ENCODE results near the gene ASXL1.
"Not testable (repeated sequence)": the region's sequence is repeated elsewhere in the genome, so short reads cannot be mapped to it uniquely, and the experiment has no call there.

ASXL1 gene

DNA sequence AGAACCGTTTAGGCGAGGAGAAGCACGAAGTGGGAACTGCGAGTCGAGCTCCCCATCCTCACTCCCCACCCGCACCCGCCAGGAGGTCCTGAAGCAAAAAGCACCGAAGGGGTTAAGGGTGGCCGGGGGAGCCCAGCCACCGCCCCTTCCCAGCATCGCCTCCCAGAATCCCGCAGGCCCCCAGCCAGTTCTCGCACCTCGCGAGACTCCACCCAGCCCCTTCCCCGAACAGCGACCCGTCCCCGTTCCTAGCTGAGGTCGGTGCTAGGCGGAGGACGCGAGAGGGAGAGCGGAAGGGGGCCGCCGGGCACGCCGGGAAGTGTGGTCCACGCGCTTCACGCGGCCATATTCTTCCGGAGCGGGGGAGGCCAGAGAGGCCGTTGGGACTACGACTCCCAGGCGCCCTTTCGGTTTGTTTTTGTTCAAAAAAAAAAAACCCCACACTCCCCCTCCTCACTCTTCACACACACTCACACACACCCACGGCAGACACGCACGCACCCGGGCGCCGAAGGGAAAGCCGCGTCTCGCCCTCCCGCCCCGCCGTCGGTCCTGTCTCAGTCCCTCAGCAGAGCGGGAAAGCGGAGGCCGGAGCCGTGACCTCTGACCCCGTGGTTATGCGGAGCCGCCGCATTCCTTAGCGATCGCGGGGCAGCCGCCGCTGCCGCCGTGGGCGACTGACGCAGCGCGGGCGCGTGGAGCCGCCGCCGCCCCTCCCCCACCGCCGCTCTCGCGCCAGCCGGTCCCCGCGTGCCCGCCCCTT lies at the start of gene ASXL1:
TSS of gene ASXL1 (plus strand) at position 463 of the 763 bp plus-strand sequence. CDS start 445 bp downstream, outside the sequence.
- peak; percentile 91 for DNase-seq (ENCODE audit: low spot score)

- no peak for DNase-seq (ENCODE audit: low spot score)
These were observed 45.3 kb upstream of the ASXL1 start for GRCh38 chr20:32312718-32313424.

DNA sequence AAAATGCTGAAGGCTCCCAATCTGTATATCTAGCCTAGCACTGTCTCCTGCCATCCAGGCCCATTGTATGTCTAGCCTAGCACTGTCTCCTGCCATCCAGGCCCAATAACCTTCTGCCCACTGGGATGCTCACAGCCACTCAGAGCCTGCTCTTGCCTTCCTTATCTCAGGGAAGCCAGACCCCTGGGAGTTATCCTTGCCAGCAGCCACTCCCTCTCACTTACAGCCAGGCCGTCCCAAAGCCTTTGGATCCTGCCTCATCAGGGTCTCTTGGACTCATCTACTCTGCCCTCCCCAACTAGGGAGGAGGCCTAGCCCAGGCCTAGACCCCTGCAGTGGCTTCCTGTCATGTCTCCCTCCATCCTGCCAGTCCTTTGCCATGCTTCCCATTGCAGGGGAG lies 43.4 kb upstream of the ASXL1 start:
- no peak for DNase-seq (ENCODE audit: low spot score)

DNA sequence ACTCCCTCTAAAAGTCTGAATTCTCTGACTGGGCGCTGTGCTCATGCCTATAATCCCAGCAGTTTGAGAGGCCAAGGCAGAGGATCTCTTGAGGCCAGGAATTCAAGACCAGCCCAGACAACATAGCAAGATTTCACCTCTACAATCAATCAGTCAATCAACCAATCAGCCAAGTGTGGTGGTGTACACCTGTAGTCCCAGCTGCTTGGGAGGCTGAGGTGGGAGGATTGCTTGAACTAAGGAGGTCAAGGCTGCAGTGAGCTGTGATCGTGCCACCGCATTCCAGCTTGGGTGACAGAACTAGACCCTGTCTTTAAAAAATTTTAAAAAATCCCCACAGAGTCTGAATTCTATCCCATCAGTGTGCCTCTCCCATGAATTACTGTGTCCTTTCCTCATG lies 42.7 kb upstream of the ASXL1 start:
- no peak for DNase-seq (ENCODE audit: low spot score)

DNA sequence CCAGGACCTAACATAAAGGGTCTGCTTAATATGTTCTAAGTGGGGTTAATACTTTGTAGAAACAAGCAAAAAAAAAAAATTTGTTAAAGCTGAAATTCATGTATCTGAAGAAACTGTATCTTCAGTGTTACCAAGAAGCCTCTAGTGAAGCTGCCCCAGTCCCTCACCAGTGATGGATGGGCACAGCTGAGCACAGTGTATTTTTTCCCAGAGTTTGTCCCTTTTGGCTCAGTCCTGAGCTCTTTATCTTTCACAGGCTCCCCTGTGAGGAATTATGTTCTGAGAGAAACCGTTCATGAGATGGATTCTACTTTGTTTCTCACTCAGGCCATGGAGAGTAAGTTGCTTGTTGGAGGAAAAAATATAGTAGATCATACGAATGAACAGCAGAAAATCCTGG lies 42.2 kb upstream of the ASXL1 start:
- no peak for DNase-seq (ENCODE audit: low spot score)

- DNase-seq (ENCODE audit: low spot score) = no peak
These were observed 41.5 kb upstream of the ASXL1 start for GRCh38 chr20:32316667-32317066.

GRCh38 chr20:32319100-32319499 lies 39.0 kb upstream of the ASXL1 start:
- DNase-seq (ENCODE audit: low spot score) = no peak

DNA sequence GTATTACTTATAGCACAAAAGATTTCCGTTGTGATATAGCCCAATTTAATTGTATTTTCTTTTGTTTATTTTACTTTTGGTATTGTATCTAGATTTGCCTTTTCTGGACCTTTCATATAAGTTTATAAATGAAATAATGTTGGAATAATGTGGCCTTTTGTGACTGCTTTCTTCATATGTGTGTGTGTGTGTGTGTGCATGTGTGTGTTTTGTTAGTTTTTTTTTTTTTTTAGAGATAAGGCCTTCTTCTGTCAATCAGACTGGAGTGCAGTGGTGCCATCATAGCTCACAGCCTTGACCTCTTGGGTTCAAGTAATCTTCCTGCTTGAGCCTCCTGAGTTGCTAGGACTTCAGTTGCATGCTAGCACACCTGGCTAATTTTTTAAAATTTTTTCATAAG lies 37.8 kb upstream of the ASXL1 start:
- no peak for DNase-seq (ENCODE audit: low spot score)

- DNase-seq (ENCODE audit: low spot score) = no peak
These were observed 36.7 kb upstream of the ASXL1 start for GRCh38 chr20:32321390-32321789.

DNA sequence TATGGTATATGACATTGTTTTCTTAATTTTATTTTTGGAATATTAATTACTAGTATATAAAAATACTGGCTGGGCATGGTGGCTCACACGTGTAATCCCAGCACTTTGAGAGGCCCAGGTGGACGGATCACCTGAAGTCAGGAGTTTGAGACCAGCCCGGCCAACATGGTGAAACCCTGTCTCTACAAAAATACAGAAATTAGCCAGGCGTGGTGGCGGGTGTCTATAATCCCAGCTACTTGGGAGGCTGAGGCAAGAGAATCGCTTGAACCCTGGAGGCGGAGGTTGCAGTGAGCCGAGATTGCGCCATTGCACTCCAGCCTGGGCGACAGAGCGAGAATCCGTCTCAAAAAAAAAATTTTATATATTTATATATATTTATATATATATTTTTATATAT lies 35.9 kb upstream of the ASXL1 start:
- not testable (repeated sequence) for DNase-seq (ENCODE audit: low spot score)

- DNase-seq (ENCODE audit: low spot score) = not testable (repeated sequence)
These were observed 34.4 kb upstream of the ASXL1 start for GRCh38 chr20:32323761-32324160.

GRCh38 chr20:32325706-32326503 lies 32.2 kb upstream of the ASXL1 start:
- no peak for DNase-seq (ENCODE audit: low spot score)

GRCh38 chr20:32326504-32326845 lies 31.7 kb upstream of the ASXL1 start:
- DNase-seq (ENCODE audit: low spot score) = no peak

DNA sequence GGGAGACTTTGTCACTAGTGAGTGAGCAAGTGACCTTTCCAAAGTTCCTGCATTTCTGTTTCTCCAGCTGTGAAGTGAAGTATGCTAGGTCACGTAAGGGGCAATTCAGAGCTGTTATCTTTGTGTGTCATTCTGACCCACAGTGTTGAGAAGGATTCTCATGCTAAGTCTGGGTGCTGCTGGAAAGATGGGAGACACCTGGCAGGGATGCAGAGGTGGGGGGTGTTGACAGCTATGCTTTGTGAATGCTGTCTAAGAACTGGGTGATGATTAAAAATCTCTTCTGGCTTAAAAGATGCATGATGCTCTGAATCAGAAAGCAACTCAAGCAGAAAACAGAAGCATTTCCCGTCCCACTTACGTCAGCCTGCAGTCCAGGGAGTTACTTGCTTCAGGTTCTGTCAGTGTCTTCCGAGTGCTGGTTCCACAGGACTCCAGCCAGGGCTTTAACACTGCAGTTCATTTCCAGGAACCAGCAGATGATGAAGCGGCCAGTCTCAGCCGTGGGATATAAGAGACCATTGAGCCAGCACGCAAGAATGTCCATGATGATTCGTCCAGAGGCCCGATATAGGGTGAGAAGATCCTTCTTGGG lies 30.9 kb upstream of the ASXL1 start:
- peak; percentile 46 for DNase-seq (ENCODE audit: low spot score)

DNA sequence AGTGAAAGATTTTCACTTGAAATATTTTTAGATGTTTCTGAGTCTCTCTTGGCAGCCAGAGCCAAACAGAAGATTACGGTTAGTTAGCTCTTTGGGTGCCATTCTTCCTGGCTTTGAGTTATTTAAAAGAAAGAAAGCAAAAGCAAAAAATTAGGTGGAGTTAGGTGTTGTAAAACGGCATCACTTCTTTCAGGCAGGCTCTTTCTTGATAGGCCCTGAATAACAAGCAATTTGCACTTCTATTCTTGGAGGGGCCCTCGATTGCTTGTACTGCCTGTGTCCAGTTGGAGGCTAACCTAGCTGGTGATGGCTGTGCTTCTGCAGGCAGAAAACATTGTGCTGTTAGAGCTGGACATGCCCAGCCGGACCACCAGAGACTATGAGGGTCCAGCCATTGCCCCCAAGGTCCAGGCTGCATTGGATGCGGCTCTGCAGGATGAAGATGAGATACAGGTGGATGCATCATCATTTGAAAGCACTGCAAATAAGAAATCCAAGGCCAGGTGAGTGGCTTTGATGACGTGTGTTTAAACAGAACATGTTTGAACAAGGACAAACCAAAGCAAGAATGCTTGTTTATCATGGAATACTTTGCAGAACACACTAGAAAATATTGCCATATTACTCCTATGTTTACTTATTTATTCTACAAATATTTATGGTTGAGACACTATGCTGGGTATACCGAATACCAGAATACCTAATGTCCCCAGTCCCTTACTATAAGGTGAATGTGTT lies 28.1 kb upstream of the ASXL1 start:
- no peak for DNase-seq (ENCODE audit: low spot score)

GRCh38 chr20:32330555-32330897 lies 27.6 kb upstream of the ASXL1 start:
- no peak for DNase-seq (ENCODE audit: low spot score)

DNA sequence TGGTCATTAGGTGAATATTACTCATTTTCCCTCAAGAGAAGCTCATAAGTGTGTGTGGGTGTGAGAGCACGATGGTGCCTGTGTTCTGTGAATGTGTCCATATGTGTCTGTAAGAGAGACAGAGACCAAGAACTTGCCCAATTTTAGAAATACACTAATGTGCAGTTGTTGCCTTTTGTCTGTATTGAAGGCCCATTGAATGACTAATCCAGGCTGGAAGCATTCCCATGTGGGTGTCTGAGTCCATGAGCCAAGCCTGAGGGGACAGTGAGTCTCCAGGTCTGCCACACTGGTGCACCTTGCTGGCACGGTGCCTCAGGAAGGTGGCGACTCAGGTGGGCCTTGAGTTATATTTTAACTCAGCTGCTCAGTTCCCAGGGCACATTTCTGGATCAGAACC lies 25.5 kb upstream of the ASXL1 start:
- DNase-seq (ENCODE audit: low spot score) = no peak

DNA sequence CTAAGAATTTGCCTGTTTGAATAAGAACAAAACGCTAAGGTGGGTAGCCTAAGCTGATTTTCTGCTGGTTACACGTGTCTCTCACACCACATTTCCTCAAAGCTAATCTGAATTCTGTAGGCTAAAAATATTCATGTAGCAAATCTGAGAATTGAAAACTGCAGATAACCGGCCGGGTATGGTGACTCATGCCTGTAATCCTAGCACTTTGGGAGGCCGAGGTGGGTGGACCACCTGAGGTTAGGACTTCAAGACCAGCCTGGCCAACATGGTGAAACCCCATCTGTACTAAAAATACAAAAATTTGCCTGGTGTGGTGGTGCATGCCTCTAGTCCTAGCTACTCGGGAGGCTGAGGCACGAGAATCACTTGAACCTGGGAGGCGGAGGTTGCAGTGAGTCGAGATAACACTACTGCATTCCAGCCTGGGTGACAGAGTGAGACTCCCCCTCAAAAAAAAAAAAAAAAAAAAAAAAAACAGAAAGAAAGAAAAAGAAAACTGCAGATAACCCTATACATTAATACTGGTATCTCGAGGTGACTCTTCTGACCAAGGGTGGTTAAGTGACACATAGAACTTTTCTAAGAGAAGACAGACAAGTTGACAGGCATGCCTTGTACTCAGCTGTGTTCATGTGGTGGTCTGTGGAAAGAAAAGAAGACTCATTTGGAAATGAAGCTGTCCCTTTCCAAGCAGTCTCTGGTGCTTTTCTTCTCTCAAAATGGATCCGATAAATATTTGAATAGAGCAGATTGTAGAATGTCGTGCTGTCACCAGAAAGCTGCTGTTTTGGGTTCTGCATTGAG lies 24.7 kb upstream of the ASXL1 start:
- no peak for DNase-seq (ENCODE audit: low spot score)

DNA sequence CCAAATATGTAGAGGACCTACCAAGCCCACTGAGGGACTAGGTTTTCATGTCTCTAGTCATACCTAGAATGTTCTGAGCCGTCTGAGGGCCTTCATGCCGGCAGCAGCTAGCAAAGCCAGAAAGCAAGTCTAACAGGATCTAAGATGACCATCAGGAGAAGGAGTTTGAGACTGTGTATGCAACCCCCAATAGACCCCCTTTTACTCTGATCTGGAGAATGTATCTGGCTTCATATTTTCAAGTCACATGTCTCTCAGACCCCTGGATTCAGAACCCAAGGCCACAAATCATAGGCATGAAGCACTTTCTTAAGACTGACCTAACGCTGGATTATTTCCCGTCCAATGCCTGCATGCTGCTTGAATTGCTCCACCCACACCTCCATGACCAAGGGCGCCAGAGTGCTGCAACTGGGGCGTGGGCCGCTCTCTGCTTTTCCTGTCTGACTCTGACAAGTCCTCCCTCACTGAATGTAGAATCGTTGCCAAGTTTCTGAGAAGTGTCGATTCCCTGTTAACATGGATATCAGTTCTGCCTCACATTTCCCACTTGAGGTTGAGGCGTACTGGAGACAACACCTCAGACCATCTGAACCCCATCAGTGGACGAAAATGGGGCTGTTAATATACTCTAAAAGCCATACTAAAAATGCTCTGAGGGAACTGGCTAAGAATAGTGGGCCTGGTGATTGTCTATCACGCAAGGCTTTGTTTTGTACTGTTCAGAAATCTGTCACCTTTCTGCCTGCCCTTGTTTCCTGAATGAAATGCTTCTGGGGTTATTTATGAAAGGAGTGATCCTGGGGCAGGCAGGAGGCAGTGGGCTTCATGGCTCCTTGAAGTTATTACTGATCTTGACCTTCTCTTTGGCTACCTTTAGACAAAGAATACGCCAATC lies 23.9 kb upstream of the ASXL1 start:
- DNase-seq (ENCODE audit: low spot score) = no peak

DNA sequence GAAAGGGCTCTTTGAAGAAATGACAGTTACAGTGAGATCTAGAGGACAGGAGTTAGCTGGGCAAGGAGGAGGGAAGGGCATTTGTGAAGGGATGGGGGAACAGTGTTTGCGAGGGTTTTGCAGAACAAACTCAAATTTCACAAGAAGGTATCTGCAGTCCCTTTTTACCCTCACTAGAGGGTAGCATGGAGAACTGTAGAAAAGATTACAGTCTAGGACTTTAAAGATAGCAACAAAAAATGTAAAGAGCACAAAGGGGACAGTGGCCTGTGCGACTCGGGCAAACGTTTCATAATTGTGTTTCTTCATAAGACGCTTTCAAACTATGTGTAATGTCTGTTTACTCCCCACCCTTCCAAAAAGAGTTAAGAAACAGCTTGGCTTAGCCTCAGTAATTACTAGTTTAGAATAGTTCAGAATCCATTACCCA lies 21.2 kb upstream of the ASXL1 start:
- peak; percentile 29 for DNase-seq (ENCODE audit: low spot score)
